HepG2 (cell line): ENCODE data around the gene PCIF1. TPM values are rescaled to one million over a fixed set of nuclear protein-coding genes. Genes with fewer than 3 reads are reported as not detected.

Experiments
- ATAC-seq: fragments of 200-7000 bp; cut with Tn5 transposase; 3 replicates; pipeline ENCODE4 v1.9.1; 2020; ENCODE audit warnings: mild to moderate bottlenecking, moderate library complexity
- BruUV-seq: library from RNA; stranded (reverse); fragments of 400-500 nt; replicated peaks from 2 replicates; lab custom pipeline; 2021; lab: Mats Ljungman, UMichigan
- CTCF ChIA-PET: fragments of 300-600 bp; formaldehyde crosslinking; extraction: SDS; loops from one replicate; lab custom pipeline; 2021; ENCODE audit warnings: low total read pairs, inconsistent platforms, low intra/inter-chr PET ratio; lab: Yijun Ruan, JAX
- POLR2A ChIA-PET: fragments of 350-600 bp; sonication (Branson Sonifier 250); formaldehyde crosslinking; loops from one replicate; lab custom pipeline; 2020; ENCODE audit warnings: antibody characterized with exemption, inconsistent platforms; lab: Yijun Ruan, JAX
- DNase-seq: peaks from one replicate; pipeline ENCODE4 v3.0.0-alpha.2; 2015; ENCODE audit warnings: low spot score
- FAIRE-seq: peaks from 3 replicates; lab custom pipeline; 2011; peaks lifted over from hg19 to GRCh38; lab: Jason Lieb, UNC
- H2AFZ ChIP-seq: one replicate; pipeline ENCODE4 v1.6.1; 2011; ENCODE audit warnings: low read length, inconsistent platforms
- H3K27ac ChIP-seq: fragments of 300-600 bp; 3 replicates; pipeline ENCODE4 v1.8.0; 2011; ENCODE audit warnings: mixed run types, mild to moderate bottlenecking, mixed read lengths, low read length, inconsistent platforms; ENCODE audit not compliant: insufficient read depth; ENCODE audit errors: extremely low read length
- H3K27me3 ChIP-seq, 2 experiments: fragments of 200-600 bp in 1 of 2; 2 replicates in 1 of 2; 3 replicates in 1 of 2; pipeline versions ENCODE4 v1.6.0 to v1.8.0; 2011; ENCODE audit warnings: low read length in 2 of 2, mild to moderate bottlenecking in 2 of 2, moderate library complexity in 2 of 2, inconsistent platforms in 1 of 2; ENCODE audit not compliant: insufficient read depth in 2 of 2, control insufficient read depth in 1 of 2
- H3K36me3 ChIP-seq, 2 experiments: fragments of 200-600 bp in 1 of 2; replicated peaks in 1 of 2; 2 replicates in 1 of 2; 3 replicates in 1 of 2; pipeline versions ENCODE4 v1.5.1 to v1.8.0; 2011; ENCODE audit warnings: low read length in 2 of 2, inconsistent platforms in 1 of 2; ENCODE audit not compliant: insufficient read depth in 2 of 2, control insufficient read depth in 1 of 2
- H3K4me1 ChIP-seq: 2 replicates; pipeline ENCODE4 v1.5.1; 2012; ENCODE audit warnings: low read length, inconsistent platforms; ENCODE audit not compliant: insufficient read depth
- H3K4me2 ChIP-seq: 2 replicates; pipeline ENCODE4 v1.6.0; 2011; ENCODE audit warnings: low read depth, low read length, inconsistent platforms
- H3K4me3 ChIP-seq, 3 experiments: fragments of 200-600 bp in 1 of 3; sonication (generic), shearing (Covaris generic) in 1 of 3; replicated peaks in 1 of 3; 2 replicates each; pipeline ENCODE4 v1.5.1; 2011 to 2016; ENCODE audit warnings: low read length in 3 of 3, inconsistent platforms in 2 of 3, low read depth in 2 of 3, mild to moderate bottlenecking in 2 of 3, control low read depth in 1 of 3, mixed read lengths in 1 of 3; ENCODE audit not compliant: insufficient read depth in 1 of 3
- H3K79me2 ChIP-seq: one replicate; pipeline ENCODE4 v1.6.1; 2011; ENCODE audit warnings: low read length, inconsistent platforms; ENCODE audit not compliant: insufficient read depth
- H3K9ac ChIP-seq: 2 replicates; pipeline ENCODE4 v1.6.0; 2011; ENCODE audit warnings: mild to moderate bottlenecking, low read depth, low read length, inconsistent platforms; ENCODE audit not compliant: insufficient read depth
- H3K9me3 ChIP-seq: 2 replicates; pipeline ENCODE4 v1.5.1; 2012; ENCODE audit warnings: mild to moderate bottlenecking, low read length
- H4K20me1 ChIP-seq: 2 replicates; pipeline ENCODE4 v1.6.0; 2011; ENCODE audit warnings: inconsistent platforms, mild to moderate bottlenecking, low read length, moderate library complexity; ENCODE audit not compliant: insufficient read depth
- ARNT ChIP-seq: fragments of 450-650 bp; IDR thresholded peaks from 2 replicates; pipeline ENCODE4 v1.6.1; 2017
- CCAR2 ChIP-seq: fragments of 200-400 bp; formaldehyde crosslinking; optimal IDR thresholded peaks from 2 replicates; pipeline ENCODE3; 2018; ENCODE audit warnings: low read depth, mild to moderate bottlenecking, low read length, moderate library complexity
- EEA1 ChIP-seq: sonication (generic); formaldehyde crosslinking; IDR thresholded peaks from 2 replicates; pipeline ENCODE4 v1.5.1; 2020; ENCODE audit warnings: mild to moderate bottlenecking, missing genetic modification reagents, borderline replicate concordance
- EED ChIP-seq: sonication (generic); formaldehyde crosslinking; IDR thresholded peaks from 2 replicates; pipeline ENCODE4 v1.5.0; 2020; ENCODE audit warnings: mild to moderate bottlenecking, missing genetic modification reagents
- FOXM1 ChIP-seq: sonication (generic); formaldehyde crosslinking; IDR thresholded peaks from 2 replicates; pipeline ENCODE4 v1.5.0; 2020; ENCODE audit warnings: missing genetic modification reagents
- GATAD1 ChIP-seq: IDR thresholded peaks from 2 replicates; pipeline ENCODE4 v1.6.1; 2016; ENCODE audit warnings: missing genetic modification reagents, missing compliant biosample characterization
- KLF11 ChIP-seq: IDR thresholded peaks from 2 replicates; pipeline ENCODE4 v1.6.1; 2016; ENCODE audit warnings: missing compliant biosample characterization
- KMT2B ChIP-seq: IDR thresholded peaks from 2 replicates; pipeline ENCODE4 v1.6.1; 2016; ENCODE audit warnings: missing genetic modification reagents, missing compliant biosample characterization
- MTA1 ChIP-seq: sonication (generic); formaldehyde crosslinking; IDR thresholded peaks from 2 replicates; pipeline ENCODE4 v1.4.0; 2020; ENCODE audit warnings: missing genetic modification reagents, mild to moderate bottlenecking, borderline replicate concordance
- NAIF1 ChIP-seq: sonication (generic); formaldehyde crosslinking; IDR thresholded peaks from 2 replicates; pipeline ENCODE4 v1.5.0; 2020; ENCODE audit warnings: mild to moderate bottlenecking, missing genetic modification reagents, borderline replicate concordance
- POLR2AphosphoS2 ChIP-seq: IDR thresholded peaks from 2 replicates; pipeline ENCODE4 v1.6.1; 2011; ENCODE audit warnings: low read depth, low read length, improper control_type of control experiment
- RBFOX2 ChIP-seq: fragments of 200-400 bp; formaldehyde crosslinking; IDR thresholded peaks from 2 replicates; pipeline ENCODE4 v1.6.1; 2017; ENCODE audit warnings: low read depth, mild to moderate bottlenecking, low read length
- SIN3A ChIP-seq: IDR thresholded peaks from 2 replicates; pipeline ENCODE4 v1.6.1; 2011; ENCODE audit warnings: low read depth, mild to moderate bottlenecking, control low read depth, low read length, borderline replicate concordance
- SNAI1 ChIP-seq: sonication (generic); formaldehyde crosslinking; IDR thresholded peaks from 2 replicates; pipeline ENCODE4 v1.5.0; 2020; ENCODE audit warnings: mild to moderate bottlenecking, missing genetic modification reagents, borderline replicate concordance
- WIZ ChIP-seq: sonication (generic); formaldehyde crosslinking; IDR thresholded peaks from 2 replicates; pipeline ENCODE4 v1.5.1; 2020; ENCODE audit warnings: mild to moderate bottlenecking, missing genetic modification reagents
- ZBTB3 ChIP-seq: sonication (generic); formaldehyde crosslinking; IDR thresholded peaks from 2 replicates; pipeline ENCODE4 v1.4.0; 2020; ENCODE audit warnings: low read depth, mild to moderate bottlenecking, moderate library complexity, missing genetic modification reagents, borderline replicate concordance
- ZBTB7A ChIP-seq: sonication (generic); formaldehyde crosslinking; IDR thresholded peaks from 2 replicates; pipeline ENCODE4 v1.8.0; 2022; ENCODE audit warnings: mild to moderate bottlenecking, missing genetic modification reagents
- ZNF101 ChIP-seq: sonication (generic); formaldehyde crosslinking; IDR thresholded peaks from 2 replicates; pipeline ENCODE4 v1.4.0; 2020; ENCODE audit warnings: mild to moderate bottlenecking, low read depth, missing genetic modification reagents, borderline replicate concordance
- ZNF296 ChIP-seq: sonication (generic); formaldehyde crosslinking; conservative IDR thresholded peaks from 2 replicates; pipeline ENCODE4 v1.5.0; 2020; ENCODE audit warnings: mild to moderate bottlenecking, missing genetic modification reagents
- ZNF333 ChIP-seq: sonication (generic); formaldehyde crosslinking; IDR thresholded peaks from 2 replicates; pipeline ENCODE4 v1.4.0; 2020; ENCODE audit warnings: mild to moderate bottlenecking, missing genetic modification reagents, borderline replicate concordance
- ZNF382 ChIP-seq: sonication (generic); formaldehyde crosslinking; IDR thresholded peaks from 2 replicates; pipeline ENCODE4 v1.5.0; 2020; ENCODE audit warnings: missing genetic modification reagents, mild to moderate bottlenecking, borderline replicate concordance
- ZNF567 ChIP-seq: sonication (generic); formaldehyde crosslinking; IDR thresholded peaks from 2 replicates; pipeline ENCODE4 v1.8.1; 2023; ENCODE audit warnings: mild to moderate bottlenecking, missing genetic modification reagents, borderline replicate concordance
- ZNF670 ChIP-seq: sonication (generic); formaldehyde crosslinking; IDR thresholded peaks from 2 replicates; pipeline ENCODE4 v1.8.0; 2022; ENCODE audit warnings: mild to moderate bottlenecking, missing genetic modification reagents, borderline replicate concordance
- ZSCAN22 ChIP-seq: sonication (generic); formaldehyde crosslinking; IDR thresholded peaks from 2 replicates; pipeline ENCODE4 v1.4.0; 2020; ENCODE audit warnings: mild to moderate bottlenecking, missing genetic modification reagents
- WGBS: methylation state at CpG from one replicate; pipeline ENCODE4 v1.1.6; 2017; ENCODE audit warnings: low lambda C conversion rate; 5-methylcytosine and 5-hydroxymethylcytosine counted together
- in situ Hi-C: cut with HindIII; loops from 2 replicates; pipeline ENCODE4 v1.10.0; 2017; ENCODE audit warnings: low pct_unique_long_range_greater_than_20kb; ENCODE audit not compliant: extremely low pct_ligation_motif_present
- intact Hi-C: fragments of 100-400 bp; cut with micrococcal nuclease; formaldehyde crosslinking; loops from one replicate; pipeline ENCODE4 v1.10.0; 2022; ENCODE audit not compliant: unreplicated experiment
- polyA plus RNA-seq, 8 experiments: library from polyadenylated mRNA; depleted of rRNA in 3 of 8; stranded (reverse) in 7 of 8; unstranded in 1 of 8; fragments of >200 nt; fragmentation: Illumina TruSeq in 4 of 8; extraction: Trizol in 4 of 8; gene quantifications; 2 replicates each; pipeline versions ENCODE4 v1.2.1 to v1.2.3, GENCODE V29; 2011 to 2016; ENCODE audit warnings: low read depth in 4 of 8, missing spikeins in 1 of 8, mixed read lengths in 1 of 8; ENCODE audit not compliant: insufficient read depth in 1 of 8
- total RNA-seq, 5 experiments: library from RNA; depleted of rRNA; stranded (reverse); fragments of >200 nt; fragmentation: Illumina TruSeq; extraction: Trizol; gene quantifications; 2 replicates each; pipeline ENCODE4 v1.2.3, GENCODE V29; 2016; ENCODE audit warnings: low read depth in 1 of 5
- TF ChIP-seq, protein P1 (sequence below): sonication (generic); formaldehyde crosslinking; IDR thresholded peaks from 2 replicates; pipeline ENCODE4 v1.9.0; 2021; ENCODE audit warnings: missing genetic modification reagents, mild to moderate bottlenecking, borderline replicate concordance

The PCIF1 gene
- total and polyA plus RNA-seq, 2 of the 13 experiments (the other 11 are each of a cell fraction or from before 2014, with no cell fraction given), result 20.9 to 24.4 TPM

- no peak for TF ChIP-seq ZBTB7A (CRISPR knock-in tag)
- 0 out of 2 replicates have a peak, but pooled peaks have one; percentile 22 for TF ChIP-seq EEA1 (CRISPR knock-in tag)
- TF ChIP-seq CCAR2, result no peak
- TF ChIP-seq ZNF670, result no peak
- 0 out of 2 replicates have a peak, but pooled peaks have one; percentile 5 for TF ChIP-seq ZNF567 (CRISPR knock-in tag)
- no peak for TF ChIP-seq ZNF296 (CRISPR knock-in tag)
- no peak for TF ChIP-seq FOXM1 (CRISPR knock-in tag)
- TF ChIP-seq SNAI1 (CRISPR knock-in tag), result no peak
- no peak for TF ChIP-seq ZBTB3 (CRISPR knock-in tag)
These were observed 12.8 kb downstream of the PCIF1 start (continued) for GRCh38 chr20:45947110-45947866.

- intact Hi-C loops (no loop called here), in situ Hi-C loops (loop anchor here (5.0 kb wide), 1 partner anchor 121 kb away; the partner anchor contains the start of gene TNNC2)
- Histone ChIP-seq H3K79me2 (no peaks in the 10 kb centered on the region), H3K4me2 (no peak overlapping the region), H3K4me1 (peaks cover 30% of the 10 kb centered on the region), H3K27ac (no peak overlapping the region), H3K4me3 (no peak overlapping the region), H3K27me3 (no peaks in the 10 kb centered on the region), H4K20me1 (no peaks in the 10 kb centered on the region), H2AFZ (no peak overlapping the region), H3K9me3 (no peaks in the 10 kb centered on the region), H3K9ac (no peak overlapping the region), H3K36me3 (peaks cover 53 to 91% of the 10 kb centered on the region in 2 experiments)
- ChIA-PET CTCF (no interaction called here), POLR2A (interaction anchor here (0.9 to 7.7 kb wide), 8 partner anchors 12 to 84 kb away, joined by 3 to 201 read pairs (median 3); partner anchors contain the start of genes CTSA, NEURL2, PCIF1 and ZNF335)
- peak; percentile 2; the same call in 2 of the 3 replicates for ATAC-seq
- FAIRE-seq, result no peak
- DNase-seq, result no peak
- BruUV-seq, result no TSS peak
- 96% methylated on average over 7 of the region's 7 CpGs for WGBS
- TF ChIP-seq EED (CRISPR knock-in tag) (0 out of 2 replicates have a peak, but pooled peaks have one; percentile 64), NAIF1 (no peak), SIN3A (no peak), ZNF382 (CRISPR knock-in tag) (no peak), RBFOX2 (peak; percentile 12; the same call in 1 of the 2 replicates), MTA1 (no peak), ZNF333 (CRISPR knock-in tag) (no peak), WIZ (CRISPR knock-in tag) (no peak), KLF11 (no peak), ZSCAN22 (CRISPR knock-in tag) (no peak), ARNT (no peak), POLR2AphosphoS2 (peak; percentile 85), KMT2B (CRISPR knock-in tag) (no peak), GATAD1 (CRISPR knock-in tag) (no peak), ZNF101 (CRISPR knock-in tag) (no peak)
- TF ChIP-seq, protein P1, sequence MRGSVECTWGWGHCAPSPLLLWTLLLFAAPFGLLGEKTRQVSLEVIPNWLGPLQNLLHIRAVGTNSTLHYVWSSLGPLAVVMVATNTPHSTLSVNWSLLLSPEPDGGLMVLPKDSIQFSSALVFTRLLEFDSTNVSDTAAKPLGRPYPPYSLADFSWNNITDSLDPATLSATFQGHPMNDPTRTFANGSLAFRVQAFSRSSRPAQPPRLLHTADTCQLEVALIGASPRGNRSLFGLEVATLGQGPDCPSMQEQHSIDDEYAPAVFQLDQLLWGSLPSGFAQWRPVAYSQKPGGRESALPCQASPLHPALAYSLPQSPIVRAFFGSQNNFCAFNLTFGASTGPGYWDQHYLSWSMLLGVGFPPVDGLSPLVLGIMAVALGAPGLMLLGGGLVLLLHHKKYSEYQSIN (CRISPR knock-in tag), result no peak
These were observed 13.8 kb downstream of the PCIF1 start for GRCh38 chr20:45948261-45948733.
